Calu3 (cell line): Measurements from ENCODE around the gene NLRC5. TPM values are rescaled to one million over a fixed set of nuclear protein-coding genes. Genes with fewer than 3 reads are reported as not detected.
"Not testable (repeated sequence)": the region's sequence is repeated elsewhere in the genome, so short reads cannot be mapped to it uniquely, and the experiment has no call there.

Source experiments
- BruUV-seq: library from RNA; stranded (reverse); fragments of 400-500 nt; replicated peaks from 2 replicates; lab custom pipeline; 2021; lab: Mats Ljungman, UMichigan
- CTCF ChIA-PET: fragments of 300-600 bp; sonication (Branson Sonifier 250); formaldehyde crosslinking; loops from one replicate; lab custom pipeline; 2022; ENCODE audit warnings: antibody characterized with exemption; lab: Charles Lee
- DNase-seq: peaks from one replicate; pipeline ENCODE4 v3.0.0; 2022
- H3K27ac Mint-ChIP-seq: one replicate; pipeline ENCODE4 v1.8.0; 2022; ENCODE audit warnings: mixed read lengths; ENCODE audit not compliant: unreplicated experiment
- H3K27me3 Mint-ChIP-seq: one replicate; pipeline ENCODE4 v1.8.0; 2022; ENCODE audit warnings: mixed read lengths; ENCODE audit not compliant: unreplicated experiment
- H3K36me3 Mint-ChIP-seq: one replicate; pipeline ENCODE4 v1.8.0; 2022; ENCODE audit warnings: mild to moderate bottlenecking, moderate library complexity, mixed read lengths; ENCODE audit not compliant: insufficient read depth, unreplicated experiment
- H3K4me1 Mint-ChIP-seq: one replicate; pipeline ENCODE4 v1.8.0; 2022; ENCODE audit warnings: mild to moderate bottlenecking, low read depth, mixed read lengths; ENCODE audit not compliant: unreplicated experiment
- H3K4me3 Mint-ChIP-seq: one replicate; pipeline ENCODE4 v1.8.0; 2022; ENCODE audit warnings: mild to moderate bottlenecking, low read depth, moderate library complexity, mixed read lengths; ENCODE audit not compliant: unreplicated experiment
- H3K9me3 Mint-ChIP-seq: one replicate; pipeline ENCODE4 v1.8.0; 2022; ENCODE audit warnings: low read depth, mixed read lengths; ENCODE audit not compliant: unreplicated experiment
- intact Hi-C: fragments of 100-400 bp; cut with micrococcal nuclease; formaldehyde crosslinking; loops from one replicate; pipeline ENCODE4 v1.10.0; 2022; ENCODE audit not compliant: unreplicated experiment
- total RNA-seq: library from RNA; stranded (reverse); gene quantifications from 2 replicates; pipeline ENCODE4 v1.2.3, GENCODE V29; 2022
- TF ChIP-seq, protein P1 (sequence below): fragments of 200-600 bp; IDR thresholded peaks from one replicate; pipeline ENCODE4 v1.8.0; 2022; ENCODE audit warnings: antibody characterized with exemption; ENCODE audit not compliant: unreplicated experiment

The NLRC5 gene
- total RNA-seq, 1 experiment from 2014 or later, result 18.0 TPM

DNA sequence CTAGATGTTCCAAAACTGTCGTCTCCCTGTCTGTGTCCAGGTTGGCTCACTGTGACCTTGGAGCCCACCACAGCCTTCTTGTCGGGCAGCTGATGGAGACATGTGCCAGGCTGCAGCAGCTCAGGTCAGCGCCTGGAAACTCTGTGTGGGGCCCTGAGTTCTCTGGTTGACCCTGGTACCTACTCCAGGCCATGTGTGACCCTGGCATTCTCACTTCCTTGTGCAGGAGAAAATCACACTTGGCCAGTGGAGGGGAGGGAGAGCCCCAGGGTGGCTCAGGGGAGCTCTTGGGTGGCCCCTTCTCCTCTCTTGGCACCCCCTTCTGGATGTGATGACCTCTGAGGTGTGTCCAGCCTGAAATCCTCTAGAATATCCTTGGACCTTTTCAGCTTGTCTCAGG lies 78.0 kb downstream of the NLRC5 start:
- no TSS peak for BruUV-seq
- peaks cover 6% of the 10 kb centered on the region for H3K4me1 Mint-ChIP-seq
- no peaks in the 10 kb centered on the region for H3K36me3 Mint-ChIP-seq
- DNase-seq, result no peak
- CTCF ChIA-PET, result interaction anchor here (1.0 kb wide), 1 partner anchor 542 kb away, joined by 3 read pairs; no protein-coding TSS in a partner anchor
- no peak overlapping the region for H3K27ac Mint-ChIP-seq
- no peak overlapping the region for H3K4me3 Mint-ChIP-seq
- H3K9me3 Mint-ChIP-seq, result no peaks in the 10 kb centered on the region
- H3K27me3 Mint-ChIP-seq, result peaks cover 49% of the 10 kb centered on the region
- TF ChIP-seq, protein P1, sequence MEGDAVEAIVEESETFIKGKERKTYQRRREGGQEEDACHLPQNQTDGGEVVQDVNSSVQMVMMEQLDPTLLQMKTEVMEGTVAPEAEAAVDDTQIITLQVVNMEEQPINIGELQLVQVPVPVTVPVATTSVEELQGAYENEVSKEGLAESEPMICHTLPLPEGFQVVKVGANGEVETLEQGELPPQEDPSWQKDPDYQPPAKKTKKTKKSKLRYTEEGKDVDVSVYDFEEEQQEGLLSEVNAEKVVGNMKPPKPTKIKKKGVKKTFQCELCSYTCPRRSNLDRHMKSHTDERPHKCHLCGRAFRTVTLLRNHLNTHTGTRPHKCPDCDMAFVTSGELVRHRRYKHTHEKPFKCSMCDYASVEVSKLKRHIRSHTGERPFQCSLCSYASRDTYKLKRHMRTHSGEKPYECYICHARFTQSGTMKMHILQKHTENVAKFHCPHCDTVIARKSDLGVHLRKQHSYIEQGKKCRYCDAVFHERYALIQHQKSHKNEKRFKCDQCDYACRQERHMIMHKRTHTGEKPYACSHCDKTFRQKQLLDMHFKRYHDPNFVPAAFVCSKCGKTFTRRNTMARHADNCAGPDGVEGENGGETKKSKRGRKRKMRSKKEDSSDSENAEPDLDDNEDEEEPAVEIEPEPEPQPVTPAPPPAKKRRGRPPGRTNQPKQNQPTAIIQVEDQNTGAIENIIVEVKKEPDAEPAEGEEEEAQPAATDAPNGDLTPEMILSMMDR, result no peak
- intact Hi-C loops, result no loop called here

GRCh38 chr16:57069053-57069452 lies 79.7 kb downstream of the NLRC5 start:
- intact Hi-C loops, result no loop called here
- no TSS peak for BruUV-seq
- H3K27ac Mint-ChIP-seq, result no peak overlapping the region
- no peak for DNase-seq
- H3K27me3 Mint-ChIP-seq, result peaks cover 49% of the 10 kb centered on the region
- TF ChIP-seq, protein P1, result no peak
- H3K9me3 Mint-ChIP-seq, result no peaks in the 10 kb centered on the region
- H3K4me3 Mint-ChIP-seq, result no peak overlapping the region
- H3K4me1 Mint-ChIP-seq, result peaks cover 8% of the 10 kb centered on the region
- CTCF ChIA-PET, result interaction anchor here (0.7 kb wide), 2 partner anchors 8 to 15 kb away, joined by 3 read pairs; no protein-coding TSS in a partner anchor
- H3K36me3 Mint-ChIP-seq, result no peaks in the 10 kb centered on the region

DNA sequence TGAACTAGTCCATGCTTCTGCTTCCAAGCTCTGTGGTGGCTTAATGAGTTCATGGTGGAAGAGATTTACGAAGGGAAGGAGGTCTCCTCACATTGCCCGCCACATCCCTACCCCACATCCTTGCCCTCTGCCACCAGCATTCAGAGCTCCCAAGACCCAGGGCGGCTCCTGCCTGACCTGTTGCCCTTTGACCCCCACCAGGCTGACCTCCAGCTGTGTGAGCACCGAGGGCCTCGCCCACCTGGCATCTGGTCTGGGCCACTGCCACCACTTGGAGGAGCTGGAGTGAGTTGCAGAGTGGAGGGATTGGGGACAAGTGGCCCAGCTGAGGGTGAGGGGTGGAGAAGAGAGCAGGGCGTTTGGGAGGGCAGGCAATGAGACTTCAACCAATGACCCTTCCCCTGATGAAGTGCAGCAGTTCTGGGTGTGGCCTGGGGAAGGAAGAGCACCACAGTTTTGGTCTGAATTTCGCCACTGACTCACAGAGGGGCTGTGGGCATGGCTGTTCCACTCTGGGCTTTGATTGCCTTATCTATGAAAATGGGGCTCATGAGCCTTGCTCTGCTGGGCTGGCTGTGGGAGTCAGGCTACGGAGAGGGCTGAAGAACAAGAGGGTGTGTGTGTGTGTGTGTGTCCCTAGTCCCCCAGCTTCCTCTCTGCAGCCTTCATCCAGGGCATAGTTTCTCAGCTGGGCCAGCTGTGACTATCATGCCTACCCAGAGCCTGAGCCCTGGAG lies 80.4 kb downstream of the NLRC5 start:
- peaks cover 49% of the 10 kb centered on the region for H3K27me3 Mint-ChIP-seq
- H3K4me3 Mint-ChIP-seq, result no peak overlapping the region
- H3K9me3 Mint-ChIP-seq, result no peaks in the 10 kb centered on the region
- H3K27ac Mint-ChIP-seq, result no peak overlapping the region
- CTCF ChIA-PET, result interaction anchor here (0.7 kb wide), 1 partner anchor 9 kb away, joined by 3 read pairs; no protein-coding TSS in a partner anchor
- H3K4me1 Mint-ChIP-seq, result peaks cover 8% of the 10 kb centered on the region
- BruUV-seq, result no TSS peak
- intact Hi-C loops, result no loop called here
- H3K36me3 Mint-ChIP-seq, result no peaks in the 10 kb centered on the region
- DNase-seq, result no peak
- TF ChIP-seq, protein P1, result no peak

- Mint-ChIP-seq H3K27me3 (peaks cover 49% of the 10 kb centered on the region), H3K4me3 (no peak overlapping the region), H3K9me3 (no peaks in the 10 kb centered on the region), H3K4me1 (peaks cover 8% of the 10 kb centered on the region), H3K27ac (no peak overlapping the region), H3K36me3 (no peaks in the 10 kb centered on the region)
- CTCF ChIA-PET, result no interaction called here
- intact Hi-C loops, result no loop called here
- DNase-seq, result no peak
- no TSS peak for BruUV-seq
- TF ChIP-seq, protein P1, result no peak
Observed at GRCh38 chr16:57070424-57070823, 81.1 kb downstream of the NLRC5 start.

GRCh38 chr16:57071081-57071732 lies 81.8 kb downstream of the NLRC5 start:
- CTCF ChIA-PET, result interaction anchor here (1.4 kb wide), 1 partner anchor 11 kb away, joined by 3 read pairs; no protein-coding TSS in a partner anchor
- H3K27me3 Mint-ChIP-seq, result peaks cover 48% of the 10 kb centered on the region
- H3K27ac Mint-ChIP-seq, intact Hi-C loops, H3K9me3 Mint-ChIP-seq, H3K4me3 Mint-ChIP-seq, H3K36me3 Mint-ChIP-seq, BruUV-seq, H3K4me1 Mint-ChIP-seq, DNase-seq: not testable (repeated sequence)
